HEK293 (cell line): ENCODE results near the gene PRRC2B.
A peak's percentile ranks its signal among the peaks of the same experiment; 100 is the strongest.

Experiments used
- CTCF ChIA-PET: fragments of 350-600 bp; formaldehyde crosslinking; extraction: SDS; loops from one replicate; lab custom pipeline; 2021; ENCODE audit warnings: antibody characterized with exemption; lab: Yijun Ruan, JAX
- POLR2A ChIA-PET: fragments of 300-600 bp; formaldehyde crosslinking; extraction: SDS; loops from one replicate; lab custom pipeline; 2020; ENCODE audit warnings: antibody characterized with exemption, inconsistent platforms; lab: Yijun Ruan, JAX
- H3K27ac ChIP-seq: fragments of 200-500 bp; sonication (Bioruptor generic); 2 replicates; pipeline ENCODE4 v1.5.1; 2014; ENCODE audit warnings: low read depth, low read length, control low read depth, inconsistent platforms; ENCODE audit errors: extremely low read depth
- H3K36me3 ChIP-seq, 2 experiments: fragments of 200-500 bp in 1 of 2; sonication (Bioruptor generic) in 1 of 2; 1 replicate in 1 of 2; 2 replicates in 1 of 2; pipeline ENCODE4 v1.5.1; 2014 to 2017; ENCODE audit warnings: inconsistent platforms in 2 of 2, low read length in 2 of 2; ENCODE audit not compliant: control insufficient read depth in 2 of 2, insufficient read depth in 1 of 2
- H3K4me1 ChIP-seq: fragments of 200-500 bp; sonication (Bioruptor generic); 2 replicates; pipeline ENCODE4 v1.5.1; 2014; ENCODE audit warnings: mild to moderate bottlenecking, low read length, inconsistent platforms; ENCODE audit not compliant: control insufficient read depth, insufficient read depth
- H3K4me3 ChIP-seq: 2 replicates; pipeline ENCODE4 v1.5.1; 2011; ENCODE audit warnings: low read depth, mild to moderate bottlenecking, control low read depth, low read length, moderate library complexity
- H3K9me3 ChIP-seq: fragments of 200-500 bp; sonication (Bioruptor generic); 2 replicates; pipeline ENCODE4 v1.5.1; 2014; ENCODE audit warnings: low read depth, low read length, inconsistent platforms; ENCODE audit not compliant: control insufficient read depth, insufficient read depth
- KLF8 ChIP-seq: fragments of 450-650 bp; formaldehyde crosslinking; IDR thresholded peaks from 2 replicates; pipeline ENCODE4 v1.5.1; 2016; ENCODE audit warnings: missing biosample characterization, missing genetic modification characterization
- PATZ1 ChIP-seq: fragments of 450-650 bp; formaldehyde crosslinking; IDR thresholded peaks from 2 replicates; pipeline ENCODE4 v1.5.1; 2016; ENCODE audit warnings: missing biosample characterization, missing genetic modification characterization
- SCRT1 ChIP-seq: fragments of 450-650 bp; formaldehyde crosslinking; IDR thresholded peaks from 2 replicates; pipeline ENCODE4 v1.5.1; 2016; ENCODE audit warnings: missing biosample characterization, missing genetic modification characterization, borderline replicate concordance
- SP3 ChIP-seq: fragments of 450-650 bp; formaldehyde crosslinking; IDR thresholded peaks from 2 replicates; pipeline ENCODE4 v1.5.1; 2016; ENCODE audit warnings: missing biosample characterization, missing genetic modification characterization
- TCF7L2 ChIP-seq: IDR thresholded peaks from 2 replicates; pipeline ENCODE4 v1.6.1; 2011; ENCODE audit warnings: low read depth, mild to moderate bottlenecking, inconsistent platforms, low read length, moderate library complexity, borderline replicate concordance
- ZEB2 ChIP-seq: fragments of 450-650 bp; formaldehyde crosslinking; IDR thresholded peaks from 2 replicates; pipeline ENCODE4 v1.5.1; 2016; ENCODE audit warnings: missing biosample characterization, missing genetic modification characterization
- ZFHX2 ChIP-seq: fragments of 450-650 bp; formaldehyde crosslinking; conservative IDR thresholded peaks from 2 replicates; pipeline ENCODE4 v1.5.1; 2016; ENCODE audit warnings: missing biosample characterization, missing genetic modification characterization
- ZFP37 ChIP-seq: fragments of 450-650 bp; formaldehyde crosslinking; IDR thresholded peaks from 2 replicates; pipeline ENCODE4 v1.5.1; 2016; ENCODE audit warnings: missing biosample characterization, missing genetic modification characterization
- ZNF148 ChIP-seq: fragments of 450-650 bp; formaldehyde crosslinking; IDR thresholded peaks from 2 replicates; pipeline ENCODE4 v1.5.0; 2017; ENCODE audit warnings: missing biosample characterization, missing genetic modification characterization, borderline replicate concordance
- ZNF175 ChIP-seq: fragments of 450-650 bp; formaldehyde crosslinking; IDR thresholded peaks from 2 replicates; pipeline ENCODE4 v1.5.1; 2016; ENCODE audit warnings: missing biosample characterization, missing genetic modification characterization
- ZNF19 ChIP-seq: fragments of 450-650 bp; formaldehyde crosslinking; IDR thresholded peaks from 2 replicates; pipeline ENCODE4; 2016; ENCODE audit warnings: missing biosample characterization, missing genetic modification characterization, low read depth
- ZNF214 ChIP-seq: fragments of 450-650 bp; formaldehyde crosslinking; IDR thresholded peaks from 2 replicates; pipeline ENCODE4 v1.5.1; 2017; ENCODE audit warnings: missing biosample characterization, mild to moderate bottlenecking, missing genetic modification characterization, borderline replicate concordance
- ZNF324 ChIP-seq: fragments of 450-650 bp; formaldehyde crosslinking; IDR thresholded peaks from 2 replicates; pipeline ENCODE4 v1.5.1; 2016; ENCODE audit warnings: missing biosample characterization, missing genetic modification characterization
- ZNF423 ChIP-seq: fragments of 450-650 bp; formaldehyde crosslinking; IDR thresholded peaks from 2 replicates; pipeline ENCODE4 v1.5.1; 2016; ENCODE audit warnings: missing biosample characterization, missing genetic modification characterization
- ZNF529 ChIP-seq: fragments of 450-650 bp; formaldehyde crosslinking; IDR thresholded peaks from 2 replicates; pipeline ENCODE4 v1.5.1; 2017; ENCODE audit warnings: missing genetic modification characterization, missing biosample characterization; ENCODE audit not compliant: insufficient replicate concordance
- ZNF530 ChIP-seq: fragments of 450-650 bp; formaldehyde crosslinking; IDR thresholded peaks from 2 replicates; pipeline ENCODE4 v1.5.1; 2016; ENCODE audit warnings: low read depth, missing biosample characterization, missing genetic modification characterization
- ZNF571 ChIP-seq: fragments of 450-650 bp; formaldehyde crosslinking; IDR thresholded peaks from 2 replicates; pipeline ENCODE4 v1.5.0; 2017; ENCODE audit warnings: missing biosample characterization, missing genetic modification characterization
- ZNF645 ChIP-seq: fragments of 450-650 bp; formaldehyde crosslinking; IDR thresholded peaks from 2 replicates; pipeline ENCODE4; 2016; ENCODE audit warnings: missing biosample characterization, missing genetic modification characterization
- ZNF660 ChIP-seq: fragments of 450-650 bp; IDR thresholded peaks from 2 replicates; pipeline ENCODE4 v1.5.1; 2018; ENCODE audit warnings: missing biosample characterization, mild to moderate bottlenecking, missing genetic modification characterization
- ZNF692 ChIP-seq: fragments of 450-650 bp; formaldehyde crosslinking; IDR thresholded peaks from 2 replicates; pipeline ENCODE4 v1.5.1; 2016; ENCODE audit warnings: missing biosample characterization, missing genetic modification characterization
- ZNF791 ChIP-seq: fragments of 450-650 bp; formaldehyde crosslinking; IDR thresholded peaks from 2 replicates; pipeline ENCODE4 v1.5.1; 2016; ENCODE audit warnings: missing biosample characterization, missing genetic modification characterization
- ZSCAN16 ChIP-seq: fragments of 450-650 bp; formaldehyde crosslinking; IDR thresholded peaks from 2 replicates; pipeline ENCODE4 v1.5.1; 2016; ENCODE audit warnings: missing biosample characterization, missing genetic modification characterization
- ZXDB ChIP-seq: fragments of 450-650 bp; formaldehyde crosslinking; IDR thresholded peaks from 2 replicates; pipeline ENCODE4 v1.5.1; 2016; ENCODE audit warnings: missing biosample characterization, missing genetic modification characterization
- TF ChIP-seq, protein P1 (sequence below): fragments of 450-650 bp; formaldehyde crosslinking; IDR thresholded peaks from 2 replicates; pipeline ENCODE4 v1.5.1; 2017; ENCODE audit warnings: missing biosample characterization, missing genetic modification characterization

PRRC2B gene

DNA sequence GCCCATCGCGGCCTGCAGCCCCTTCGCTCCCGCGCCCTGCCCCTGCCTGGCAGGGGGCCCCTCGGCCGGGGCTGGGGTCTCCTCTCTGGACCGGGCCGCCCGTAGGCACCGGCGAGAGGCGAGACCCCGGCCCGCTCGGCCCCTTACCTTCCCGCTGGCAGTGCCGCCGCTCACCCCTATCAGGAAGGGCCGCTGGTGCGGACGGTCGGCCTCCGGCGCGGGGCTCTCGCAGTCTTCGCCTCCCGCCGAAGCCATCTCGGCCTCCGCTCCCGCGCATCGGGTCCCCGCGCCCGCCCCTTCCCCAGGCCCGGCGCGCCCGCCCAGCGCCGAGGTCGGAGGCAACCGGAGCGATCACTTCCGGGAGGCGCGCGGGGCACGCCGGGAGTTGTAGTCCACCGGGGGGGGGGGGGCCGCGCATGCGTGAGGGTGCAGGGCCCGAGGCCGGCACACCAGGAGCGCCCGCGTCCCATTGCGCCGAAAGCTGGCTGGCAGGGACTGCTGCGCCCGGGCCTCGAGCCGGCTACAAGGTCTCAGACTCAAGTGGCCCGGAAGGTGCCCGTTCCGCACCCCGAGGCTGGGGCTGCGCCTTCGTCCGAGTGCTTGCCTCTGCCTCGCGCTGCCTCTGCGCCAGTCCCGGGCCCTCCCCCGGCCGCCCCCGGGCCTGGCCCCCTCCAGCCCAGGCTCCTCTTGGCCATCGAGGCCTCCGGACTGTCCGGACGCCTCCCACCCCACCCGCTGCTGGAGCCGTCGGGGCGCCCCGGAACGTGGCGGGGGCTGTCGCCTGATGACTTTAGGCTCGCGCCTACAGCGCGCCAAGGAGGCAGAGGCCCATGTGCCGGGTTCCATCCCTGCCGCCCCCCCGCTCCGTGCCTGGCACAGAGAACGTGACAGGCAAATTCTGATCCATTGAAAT is 137.3 kb downstream of the PRRC2B start, which contains the start of gene UCK1:
UCK1 (minus strand) TSS at position 344 of the 913 bp plus-strand sequence; CDS start at position 255, 89 bp downstream.
- ChIA-PET CTCF (interaction anchor here (1.3 kb wide), 1 partner anchor 209 kb away, joined by 3 read pairs; no protein-coding TSS in a partner anchor), POLR2A (interaction anchor here (0.6 to 1.3 kb wide), 2 partner anchors 12 to 15 kb away, joined by 3 to 7 read pairs; no protein-coding TSS in a partner anchor)
- peak within 1 kb of the TSS; percentile 89 for H3K4me3 ChIP-seq
- H3K4me1 ChIP-seq: 0 out of 2 replicates have a peak, but pooled peaks cover 2% of the 10 kb centered on the region
- H3K9me3 ChIP-seq: no peaks in the 10 kb centered on the region
- peaks cover 12 to 42% of the 10 kb centered on the region in 2 experiments; a peak in 2 of 3 replicates for H3K36me3 ChIP-seq
- peak within 1 kb of the TSS; percentile 88 for H3K27ac ChIP-seq
- no peak for TF ChIP-seq ZEB2 (tag by site-specific recombination)
- TF ChIP-seq SCRT1: no peak
- TF ChIP-seq ZNF791 (tag by site-specific recombination): no peak
- TF ChIP-seq ZNF19: no peak
- no peak for TF ChIP-seq TCF7L2
- TF ChIP-seq ZNF148 (tag by site-specific recombination): no peak
- TF ChIP-seq KLF8: peak; percentile 38; the same call in 1 of the 2 replicates
- TF ChIP-seq PATZ1 (tag by site-specific recombination): peak; percentile 73; the same call in 1 of the 2 replicates
- 0 out of 2 replicates have a peak, but pooled peaks have one; percentile 54 for TF ChIP-seq ZNF660 (tag by site-specific recombination)
- no peak for TF ChIP-seq ZNF214
- TF ChIP-seq ZNF571 (tag by site-specific recombination): no peak
- no peak for TF ChIP-seq ZSCAN16 (tag by site-specific recombination)
- no peak for TF ChIP-seq ZNF175 (tag by site-specific recombination)
- TF ChIP-seq ZNF324 (tag by site-specific recombination): no peak
- TF ChIP-seq ZXDB (tag by site-specific recombination): peak; percentile 49; the same call in 1 of the 2 replicates
- no peak for TF ChIP-seq ZFP37
- no peak for TF ChIP-seq ZNF529 (tag by site-specific recombination)
- peak; percentile 63 for TF ChIP-seq ZNF692
- TF ChIP-seq ZFHX2 (tag by site-specific recombination): peak; percentile 22; the same call in 1 of the 2 replicates
- TF ChIP-seq SP3 (tag by site-specific recombination): peak; percentile 70
- TF ChIP-seq ZNF423 (tag by site-specific recombination): 0 out of 2 replicates have a peak, but pooled peaks have one; percentile 36
- no peak for TF ChIP-seq ZNF530 (tag by site-specific recombination)
- TF ChIP-seq, protein P1, sequence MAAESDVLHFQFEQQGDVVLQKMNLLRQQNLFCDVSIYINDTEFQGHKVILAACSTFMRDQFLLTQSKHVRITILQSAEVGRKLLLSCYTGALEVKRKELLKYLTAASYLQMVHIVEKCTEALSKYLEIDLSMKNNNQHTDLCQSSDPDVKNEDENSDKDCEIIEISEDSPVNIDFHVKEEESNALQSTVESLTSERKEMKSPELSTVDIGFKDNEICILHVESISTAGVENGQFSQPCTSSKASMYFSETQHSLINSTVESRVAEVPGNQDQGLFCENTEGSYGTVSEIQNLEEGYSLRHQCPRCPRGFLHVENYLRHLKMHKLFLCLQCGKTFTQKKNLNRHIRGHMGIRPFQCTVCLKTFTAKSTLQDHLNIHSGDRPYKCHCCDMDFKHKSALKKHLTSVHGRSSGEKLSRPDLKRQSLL: no peak
- TF ChIP-seq ZNF645 (tag by site-specific recombination): no peak
